Ovary (tissue), 9 donors: ENCODE results near the gene ERC1. TPM values are rescaled to one million over a fixed set of nuclear protein-coding genes. Genes with fewer than 3 reads are reported as not detected.

Source experiments
- DNase-seq, 5 donors: peaks; one replicate each; pipeline ENCODE4 v3.0.0-alpha.2; 2019 to 2020
- H3K27ac ChIP-seq, 2 donors: fragments of 200-600 bp; one replicate each; pipeline versions ENCODE4 v1.5.1 to v1.8.0; 2019 to 2022
- H3K27me3 ChIP-seq: fragments of 200-600 bp; one replicate; pipeline ENCODE4 v1.8.0; 2022
- H3K36me3 ChIP-seq: fragments of 200-600 bp; sonication (generic); one replicate; pipeline ENCODE4 v1.5.1; 2019
- H3K4me1 ChIP-seq: one replicate; pipeline ENCODE4 v1.8.1; 2013; ENCODE audit warnings: mild to moderate bottlenecking, moderate library complexity; ENCODE audit not compliant: insufficient read depth
- H3K4me3 ChIP-seq: fragments of 200-600 bp; sonication (generic); one replicate; pipeline ENCODE4 v1.5.1; 2017
- H3K9me3 ChIP-seq, 2 donors: fragments of 200-600 bp in 1 of 2; sonication (generic) in 1 of 2; one replicate each; pipeline versions ENCODE4 v1.5.1 to v1.8.1; 2013 to 2019; ENCODE audit warnings: mild to moderate bottlenecking in 1 of 2, moderate library complexity in 1 of 2
- CTCF ChIP-seq, 3 donors: fragments of 450-650 bp in 2 of 3; fragments of 200-600 bp in 1 of 3; IDR thresholded peaks; one replicate each; pipeline versions ENCODE4 v1.5.1 to v1.8.0; 2016 to 2022; ENCODE audit warnings: antibody characterized with exemption in 3 of 3, mild to moderate bottlenecking in 1 of 3
- EP300 ChIP-seq: sonication (generic); formaldehyde crosslinking; IDR thresholded peaks from one replicate; pipeline ENCODE4 v1.6.1; 2017; ENCODE audit warnings: antibody characterized with exemption
- POLR2A ChIP-seq: fragments of 450-650 bp; IDR thresholded peaks from one replicate; pipeline ENCODE4 v1.6.1; 2017; ENCODE audit warnings: antibody characterized with exemption, mild to moderate bottlenecking, moderate library complexity
- WGBS, 3 donors: extraction: QIAGEN DNeasy Blood & Tissue Kit in 1 of 3; methylation state at CpG; one replicate each; pipeline versions ENCODE4 v1.1.5 to v1.1.7; 2013 to 2017; 5-methylcytosine and 5-hydroxymethylcytosine counted together
- intact Hi-C, 4 donors: fragments of 100-400 bp; cut with DNase I; formaldehyde crosslinking; loops; one replicate each; pipeline versions ENCODE4 v1.11.0 to v1.15.1; 2022 to 2023
- polyA plus RNA-seq, 2 donors: library from polyadenylated mRNA; stranded (reverse); fragments of 200-250 nt in 1 of 2; fragments of 350-450 nt in 1 of 2; fragmentation: Illumina TruSeq in 1 of 2; extraction: RNeasy Lipid Tissue Mini Kit (QIAGEN cat#74804) in 1 of 2; gene quantifications; one replicate each; pipeline ENCODE4 v1.2.3, GENCODE V29; 2013 to 2014
- total RNA-seq, 7 donors: library from RNA; depleted of rRNA in 2 of 7; stranded (reverse); fragments of >200 nt in 2 of 7; fragmentation: NEBNext Ultra II Directional in 3 of 7; extraction: Animal tissue kit (Norgen Biotek cat#: 25700) in 3 of 7; gene quantifications; one replicate each; pipeline versions ENCODE4 v1.1.0 to v1.2.4, GENCODE V29; 2016 to 2023
- donor health status: DM: no; HTN: no; CAD: no; lungs with moderate emphysema.
- donor health status: DM: no; HTN: no; CAD: no.
- donor health status: Bipolar disorder and iron deficiency.
- donor health status: DM: yes; HTN: yes; CAD: no.
- donor health status: DM: no; HTN: no; CAD: no.
- donor health status: DM: yes; HTN: yes; CAD: no.

ERC1 gene
- total and polyA plus RNA-seq, 9 donors = 10.4 to 65.2 (median 51.6) TPM

GRCh38 chr12:1226951-1227350 lies 235.9 kb downstream of the ERC1 start:
- no peaks in the 10 kb centered on the region for H3K9me3 ChIP-seq
- no peaks in the 10 kb centered on the region for H3K27me3 ChIP-seq
- H3K27ac ChIP-seq = no peak overlapping the region
- intact Hi-C loops = no loop called here
- WGBS, 3 donors = 91 to 98% (median 92%) methylated on average over 3 of the region's 3 CpGs
- no peaks in the 10 kb centered on the region for H3K4me1 ChIP-seq
- H3K4me3 ChIP-seq = no peak overlapping the region
- TF ChIP-seq EP300 (no peak), CTCF (IDR thresholded peaks at IDR 0.05) (no peak), POLR2A (no peak)
- H3K36me3 ChIP-seq = no peaks in the 10 kb centered on the region
- DNase-seq = no peak

- Histone ChIP-seq H3K27ac (no peak overlapping the region), H3K4me3 (no peak overlapping the region), H3K36me3 (no peaks in the 10 kb centered on the region), H3K9me3 (no peaks in the 10 kb centered on the region), H3K4me1 (no peaks in the 10 kb centered on the region), H3K27me3 (no peaks in the 10 kb centered on the region)
- intact Hi-C loops = no loop called here
- 50 to 65% (median 64%) methylated on average over 2 of the region's 2 CpGs for WGBS, 3 donors
- TF ChIP-seq POLR2A (no peak), EP300 (no peak), CTCF (IDR thresholded peaks at IDR 0.05) (no peak)
- no peak for DNase-seq
Observed at GRCh38 chr12:1234073-1234472, 243.1 kb downstream of the ERC1 start.

- DNase-seq = no peak
- intact Hi-C loops = no loop called here
Observed at GRCh38 chr12:1246637-1247036, 255.6 kb downstream of the ERC1 start.

GRCh38 chr12:1250641-1251040 lies 259.6 kb downstream of the ERC1 start:
- intact Hi-C loops = no loop called here
- Histone ChIP-seq H3K9me3 (no peaks in the 10 kb centered on the region), H3K4me1 (no peaks in the 10 kb centered on the region), H3K27ac (no peak overlapping the region), H3K27me3 (no peaks in the 10 kb centered on the region), H3K4me3 (no peak overlapping the region), H3K36me3 (no peaks in the 10 kb centered on the region)
- no peak for TF ChIP-seq POLR2A
- no peak for TF ChIP-seq CTCF (IDR thresholded peaks at IDR 0.05)
- TF ChIP-seq EP300 = no peak
- DNase-seq = no peak
- WGBS, 3 donors = 40 to 63% (median 59%) methylated on average over 3 of the region's 3 CpGs

More at GRCh38 chr12:1246637-1247036, 255.6 kb downstream of the ERC1 start:
- 71 to 81% (median 75%) methylated on average over 2 of the region's 2 CpGs for WGBS, 3 donors
- TF ChIP-seq EP300 (no peak), POLR2A (no peak), CTCF (IDR thresholded peaks at IDR 0.05) (no peak)
- Histone ChIP-seq H3K4me1 (no peaks in the 10 kb centered on the region), H3K27ac (no peak overlapping the region), H3K36me3 (no peaks in the 10 kb centered on the region), H3K27me3 (no peaks in the 10 kb centered on the region), H3K9me3 (no peaks in the 10 kb centered on the region), H3K4me3 (no peak overlapping the region)
